ENCODE data around the gene ROCK2.
"Not testable (repeated sequence)": the region's sequence is repeated elsewhere in the genome, so short reads cannot be mapped to it uniquely, and the experiment has no call there.

ROCK2 gene

DNA sequence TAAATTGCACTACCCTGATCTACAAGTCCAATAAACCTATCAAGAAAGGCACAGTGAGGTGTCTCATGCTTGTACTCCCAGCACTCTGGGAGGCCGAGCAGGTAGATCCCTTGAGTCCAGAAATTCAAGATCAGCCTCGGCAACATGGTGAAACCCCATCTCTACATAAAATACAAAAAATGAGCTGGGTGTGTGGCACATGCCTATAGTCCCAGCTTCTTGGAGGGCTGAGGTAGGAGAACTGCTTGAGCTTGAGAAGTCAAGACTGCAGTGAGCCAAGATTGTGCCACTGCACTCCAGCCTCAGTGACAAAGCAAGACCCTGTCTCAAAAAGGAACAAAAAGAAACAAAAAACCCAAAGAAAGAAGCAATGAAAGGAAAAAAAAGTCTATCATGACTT is 58.9 kb downstream of the ROCK2 start:
- H3K27ac ChIP-seq (ENCODE audit: low read length) = no peak overlapping the region

DNA sequence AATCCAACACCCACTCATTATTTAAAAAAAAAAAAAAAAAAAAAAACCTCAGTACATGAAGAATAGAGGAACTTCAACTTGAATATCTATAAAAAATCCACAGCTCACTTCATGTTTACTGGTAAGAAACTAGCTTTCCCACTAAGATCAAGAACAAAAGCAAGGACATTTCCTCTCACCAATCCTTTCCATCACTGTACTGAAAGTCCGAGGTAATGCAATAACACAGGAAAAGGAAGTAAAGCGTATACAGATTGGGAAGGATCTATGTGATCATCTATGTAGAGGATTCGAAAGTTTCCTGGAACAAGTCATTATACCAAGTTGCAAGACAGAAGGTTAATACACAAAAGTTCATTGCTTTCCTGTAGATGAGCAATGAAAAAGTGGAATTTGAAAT is 63.2 kb downstream of the ROCK2 start:
- peaks cover 12 to 28% of the 10 kb centered on the region in 2 donors for H3K36me3 ChIP-seq (ENCODE audit: control insufficient read depth in 1 of 2, insufficient read depth in 2 of 2, low read length in 2 of 2)
- H3K27ac ChIP-seq (ENCODE audit: low read length) = no peak overlapping the region
- H3K9me3 ChIP-seq (ENCODE audit: control insufficient read depth in 1 of 2, low read length in 2 of 2) = peaks cover 0 to 6% of the 10 kb centered on the region in 2 donors
- H3K4me1 ChIP-seq (ENCODE audit: control insufficient read depth in 1 of 2, insufficient read depth in 2 of 2, low read length in 2 of 2) = no peaks in the 10 kb centered on the region
- H3K4me3 ChIP-seq (ENCODE audit: low read depth in 1 of 2, low read length in 2 of 2) = no peak overlapping the region
- no peaks in the 10 kb centered on the region for H3K27me3 ChIP-seq (ENCODE audit: low read depth, low read length)

More for the DNA sequence above, 58.9 kb downstream of the ROCK2 start:
- H3K36me3 ChIP-seq (ENCODE audit: control insufficient read depth in 1 of 2, insufficient read depth in 2 of 2, low read length in 2 of 2) = peaks cover 12 to 19% of the 10 kb centered on the region in 2 donors
- peaks cover 0 to 6% of the 10 kb centered on the region in 2 donors for H3K4me1 ChIP-seq (ENCODE audit: control insufficient read depth in 1 of 2, insufficient read depth in 2 of 2, low read length in 2 of 2)
- no peaks in the 10 kb centered on the region for H3K27me3 ChIP-seq (ENCODE audit: low read depth, low read length)
- H3K4me3 ChIP-seq (ENCODE audit: low read depth in 1 of 2, low read length in 2 of 2) = no peak overlapping the region
- peaks cover 0 to 6% of the 10 kb centered on the region in 2 donors for H3K9me3 ChIP-seq (ENCODE audit: control insufficient read depth in 1 of 2, low read length in 2 of 2)

- Histone ChIP-seq H3K36me3 (ENCODE audit: control insufficient read depth in 1 of 2, insufficient read depth in 2 of 2, low read length in 2 of 2) (peaks cover 12 to 26% of the 10 kb centered on the region in 2 donors), H3K27me3 (ENCODE audit: low read depth, low read length) (no peaks in the 10 kb centered on the region), H3K9me3 (ENCODE audit: control insufficient read depth in 1 of 2, low read length in 2 of 2) (peaks cover 0 to 6% of the 10 kb centered on the region in 2 donors), H3K27ac (ENCODE audit: low read length) (no peak overlapping the region), H3K4me3 (ENCODE audit: low read depth in 1 of 2, low read length in 2 of 2) (no peak overlapping the region), H3K4me1 (ENCODE audit: control insufficient read depth in 1 of 2, insufficient read depth in 2 of 2, low read length in 2 of 2) (no peaks in the 10 kb centered on the region)
Observed at GRCh38 chr2:11280713-11281112, 63.7 kb downstream of the ROCK2 start.

DNA sequence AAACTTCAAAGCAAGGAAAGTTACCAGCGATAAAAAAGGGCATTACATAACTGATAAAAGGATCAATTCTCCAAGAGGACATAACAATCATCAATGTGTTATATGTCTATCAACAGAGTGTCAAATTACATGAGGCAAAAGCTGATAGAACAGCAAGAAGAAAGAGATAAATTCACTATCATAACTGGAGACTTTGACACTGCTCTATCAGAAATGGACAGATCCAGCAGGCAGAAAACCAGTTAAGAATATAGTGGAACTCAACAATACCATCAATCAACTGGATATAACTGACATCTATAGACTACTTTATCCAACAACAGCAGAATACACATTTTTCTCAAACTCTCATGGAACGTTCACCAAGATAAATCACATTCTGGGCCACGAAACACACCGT is 65.0 kb downstream of the ROCK2 start:
- Histone ChIP-seq H3K4me1 (ENCODE audit: control insufficient read depth in 1 of 2, insufficient read depth in 2 of 2, low read length in 2 of 2) (no peaks in the 10 kb centered on the region), H3K36me3 (ENCODE audit: control insufficient read depth in 1 of 2, insufficient read depth in 2 of 2, low read length in 2 of 2) (peaks cover 8 to 18% of the 10 kb centered on the region in 2 donors), H3K9me3 (ENCODE audit: control insufficient read depth in 1 of 2, low read length in 2 of 2) (peaks cover 0 to 6% of the 10 kb centered on the region in 2 donors)

DNA sequence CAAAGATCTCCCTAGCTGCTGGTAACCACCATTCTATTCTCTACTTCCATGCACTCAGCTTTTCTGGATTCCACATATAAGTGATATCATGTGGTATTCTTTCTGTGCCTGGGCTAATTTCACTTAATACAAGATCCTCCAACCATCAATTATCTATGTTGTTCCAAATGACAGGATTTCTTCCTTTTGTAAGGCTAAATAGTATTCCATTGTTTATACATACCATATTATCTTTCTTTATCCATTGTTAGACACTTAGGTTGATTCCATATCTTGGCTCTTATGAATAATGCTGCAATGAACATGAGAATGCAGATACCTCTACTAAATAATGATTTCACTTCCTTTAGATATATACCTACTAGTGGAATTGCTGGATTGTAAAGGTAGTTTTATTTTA is 66.2 kb downstream of the ROCK2 start:
- H3K4me3 ChIP-seq (ENCODE audit: low read depth in 1 of 2, low read length in 2 of 2) = no peak overlapping the region
- H3K4me1 ChIP-seq (ENCODE audit: control insufficient read depth in 1 of 2, insufficient read depth in 2 of 2, low read length in 2 of 2) = no peaks in the 10 kb centered on the region
- no peaks in the 10 kb centered on the region for H3K27me3 ChIP-seq (ENCODE audit: low read depth, low read length)
- H3K36me3 ChIP-seq (ENCODE audit: control insufficient read depth in 1 of 2, insufficient read depth in 2 of 2, low read length in 2 of 2) = peaks cover 0 to 8% of the 10 kb centered on the region in 2 donors
- no peaks in the 10 kb centered on the region for H3K9me3 ChIP-seq (ENCODE audit: control insufficient read depth in 1 of 2, low read length in 2 of 2)
- no peak overlapping the region for H3K27ac ChIP-seq (ENCODE audit: low read length)

More for the DNA sequence above, 65.0 kb downstream of the ROCK2 start:
- H3K27ac ChIP-seq (ENCODE audit: low read length) = no peak overlapping the region
- H3K4me3 ChIP-seq (ENCODE audit: low read depth in 1 of 2, low read length in 2 of 2) = no peak overlapping the region
- H3K27me3 ChIP-seq (ENCODE audit: low read depth, low read length) = no peaks in the 10 kb centered on the region

DNA sequence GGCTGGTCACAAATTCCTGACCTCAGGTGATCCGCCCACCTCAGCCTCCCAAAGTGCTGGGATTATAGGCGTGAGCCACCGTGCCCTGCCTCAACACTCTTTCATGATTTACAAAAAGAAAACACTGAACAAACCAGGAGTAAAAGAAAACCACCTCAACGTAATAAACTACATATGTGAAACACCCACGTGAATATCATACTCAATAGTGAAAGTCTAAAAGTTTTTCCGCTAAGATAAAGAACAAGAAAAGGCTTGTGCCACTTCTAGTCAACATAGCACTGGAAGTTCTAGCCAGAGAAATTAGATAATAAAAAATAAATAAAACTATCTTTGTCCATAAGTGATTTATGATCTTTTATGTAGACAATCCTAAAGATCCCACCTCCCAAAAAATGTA is 68.5 kb downstream of the ROCK2 start:
- Histone ChIP-seq H3K27ac (ENCODE audit: low read length) (no peak overlapping the region), H3K9me3 (ENCODE audit: control insufficient read depth in 1 of 2, low read length in 2 of 2) (no peaks in the 10 kb centered on the region), H3K36me3 (ENCODE audit: control insufficient read depth in 1 of 2, insufficient read depth in 2 of 2, low read length in 2 of 2) (peaks cover 5 to 11% of the 10 kb centered on the region in 2 donors), H3K4me1 (ENCODE audit: control insufficient read depth in 1 of 2, insufficient read depth in 2 of 2, low read length in 2 of 2) (no peaks in the 10 kb centered on the region), H3K27me3 (ENCODE audit: low read depth, low read length) (no peaks in the 10 kb centered on the region), H3K4me3 (ENCODE audit: low read depth in 1 of 2, low read length in 2 of 2) (no peak overlapping the region)

DNA sequence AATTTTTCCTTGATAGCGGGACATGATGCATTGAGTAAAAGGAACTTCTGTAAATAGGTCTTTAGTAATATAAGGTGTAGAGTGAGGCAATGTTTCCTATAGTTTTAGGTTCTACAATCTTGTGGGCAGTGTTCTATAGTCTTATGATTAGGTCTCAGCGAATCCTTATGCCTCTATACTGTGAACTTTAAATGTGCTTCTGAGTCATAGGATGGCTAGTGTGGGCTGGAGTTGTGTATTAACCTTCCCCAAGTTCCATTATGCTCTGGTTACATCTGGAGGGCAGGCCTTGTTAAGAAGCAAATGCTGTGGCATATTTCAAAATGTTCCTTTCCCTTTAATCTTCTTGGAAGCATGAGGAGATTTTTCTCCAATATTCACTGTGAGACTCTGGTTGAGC is 73.5 kb downstream of the ROCK2 start:
- H3K27ac ChIP-seq (ENCODE audit: low read length) = no peak overlapping the region
- H3K36me3 ChIP-seq (ENCODE audit: control insufficient read depth in 1 of 2, insufficient read depth in 2 of 2, low read length in 2 of 2) = peaks cover 5 to 7% of the 10 kb centered on the region in 2 donors
- no peaks in the 10 kb centered on the region for H3K27me3 ChIP-seq (ENCODE audit: low read depth, low read length)

GRCh38 chr2:11267931-11268330 is 76.5 kb downstream of the ROCK2 start:
- Histone ChIP-seq H3K36me3 (ENCODE audit: control insufficient read depth in 1 of 2, insufficient read depth in 2 of 2, low read length in 2 of 2) (peaks cover 5 to 7% of the 10 kb centered on the region in 2 donors), H3K27ac (ENCODE audit: low read length) (no peak overlapping the region), H3K27me3 (ENCODE audit: low read depth, low read length) (no peaks in the 10 kb centered on the region), H3K4me3 (ENCODE audit: low read depth in 1 of 2, low read length in 2 of 2) (no peak overlapping the region), H3K4me1 (ENCODE audit: control insufficient read depth in 1 of 2, insufficient read depth in 2 of 2, low read length in 2 of 2) (peaks cover 0 to 2% of the 10 kb centered on the region in 2 donors), H3K9me3 (ENCODE audit: control insufficient read depth in 1 of 2, low read length in 2 of 2) (no peaks in the 10 kb centered on the region)

More for the DNA sequence above, 73.5 kb downstream of the ROCK2 start:
- no peaks in the 10 kb centered on the region for H3K9me3 ChIP-seq (ENCODE audit: control insufficient read depth in 1 of 2, low read length in 2 of 2)
- H3K4me1 ChIP-seq (ENCODE audit: control insufficient read depth in 1 of 2, insufficient read depth in 2 of 2, low read length in 2 of 2) = no peaks in the 10 kb centered on the region
- H3K4me3 ChIP-seq (ENCODE audit: low read depth in 1 of 2, low read length in 2 of 2) = no peak overlapping the region

DNA sequence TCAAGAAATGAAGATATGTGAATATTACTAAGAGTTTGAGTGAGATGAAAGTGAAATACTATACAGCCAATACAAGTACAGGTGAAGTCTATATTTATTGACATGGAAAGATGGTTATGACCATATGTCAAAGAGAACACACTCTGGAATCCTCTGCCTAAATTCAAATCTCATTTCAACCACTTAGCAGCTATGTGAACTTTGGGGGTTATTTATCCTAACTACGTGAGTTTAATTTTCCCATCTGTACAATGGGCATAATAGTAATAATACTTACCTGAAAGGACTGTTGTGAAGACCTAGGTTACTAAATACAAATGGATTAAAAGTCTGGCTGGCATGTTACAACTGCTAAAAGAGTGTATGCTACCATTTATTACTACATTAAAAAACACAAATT is 79.6 kb downstream of the ROCK2 start:
- H3K9me3 ChIP-seq (ENCODE audit: control insufficient read depth in 1 of 2, low read length in 2 of 2) = no peaks in the 10 kb centered on the region
- no peak overlapping the region for H3K27ac ChIP-seq (ENCODE audit: low read length)
- H3K27me3 ChIP-seq (ENCODE audit: low read depth, low read length) = no peaks in the 10 kb centered on the region
- no peaks in the 10 kb centered on the region for H3K36me3 ChIP-seq (ENCODE audit: control insufficient read depth in 1 of 2, insufficient read depth in 2 of 2, low read length in 2 of 2)
- H3K4me1 ChIP-seq (ENCODE audit: control insufficient read depth in 1 of 2, insufficient read depth in 2 of 2, low read length in 2 of 2) = peaks cover 0 to 3% of the 10 kb centered on the region in 2 donors
- no peak overlapping the region for H3K4me3 ChIP-seq (ENCODE audit: low read depth in 1 of 2, low read length in 2 of 2)

DNA sequence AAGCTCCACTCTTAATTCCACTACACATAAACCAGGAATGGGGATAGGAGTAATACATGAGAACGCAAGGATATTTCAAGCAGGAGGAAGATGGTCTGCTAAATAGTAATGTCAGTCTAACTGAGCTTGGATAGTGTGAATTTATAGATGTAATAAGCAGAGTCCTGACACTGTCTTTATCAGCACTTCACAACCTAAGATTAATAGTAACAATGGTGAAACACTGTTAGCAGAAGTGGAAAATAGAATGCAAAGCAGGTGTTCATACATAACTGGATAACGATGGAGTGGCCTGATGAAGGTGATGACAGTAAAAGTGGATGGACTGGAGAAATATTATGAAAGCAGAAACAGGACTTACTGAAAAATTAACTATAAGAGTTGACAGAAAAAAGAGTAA is 80.4 kb downstream of the ROCK2 start:
- H3K4me1 ChIP-seq (ENCODE audit: control insufficient read depth in 1 of 2, insufficient read depth in 2 of 2, low read length in 2 of 2) = peaks cover 0 to 3% of the 10 kb centered on the region in 2 donors
- no peaks in the 10 kb centered on the region for H3K27me3 ChIP-seq (ENCODE audit: low read depth, low read length)
- H3K36me3 ChIP-seq (ENCODE audit: control insufficient read depth in 1 of 2, insufficient read depth in 2 of 2, low read length in 2 of 2) = no peaks in the 10 kb centered on the region
- H3K9me3 ChIP-seq (ENCODE audit: control insufficient read depth in 1 of 2, low read length in 2 of 2) = no peaks in the 10 kb centered on the region
- no peak overlapping the region for H3K4me3 ChIP-seq (ENCODE audit: low read depth in 1 of 2, low read length in 2 of 2)
- H3K27ac ChIP-seq (ENCODE audit: low read length) = no peak overlapping the region

DNA sequence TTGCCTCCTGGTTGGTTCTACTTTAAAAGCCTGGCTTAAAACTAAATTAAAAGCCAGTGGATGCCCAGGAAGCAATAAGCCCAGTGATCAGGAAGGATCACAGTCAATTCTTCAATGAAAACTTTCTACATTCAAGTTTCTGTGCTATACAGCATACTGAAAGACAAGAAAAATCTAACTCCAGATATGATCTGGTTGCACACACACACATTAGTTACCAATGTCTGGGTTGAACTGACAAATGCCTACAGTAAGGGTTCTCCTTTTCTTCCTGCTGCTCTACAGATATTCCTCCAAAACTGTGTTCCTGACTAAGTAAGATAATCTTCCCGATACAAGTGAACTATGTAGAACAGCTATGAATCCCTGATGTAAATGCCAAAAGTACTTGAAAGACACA is 81.3 kb downstream of the ROCK2 start:
- peaks cover 0 to 3% of the 10 kb centered on the region in 2 donors for H3K4me1 ChIP-seq (ENCODE audit: control insufficient read depth in 1 of 2, insufficient read depth in 2 of 2, low read length in 2 of 2)
- no peaks in the 10 kb centered on the region for H3K9me3 ChIP-seq (ENCODE audit: control insufficient read depth in 1 of 2, low read length in 2 of 2)
- H3K27ac ChIP-seq (ENCODE audit: low read length) = no peak overlapping the region
- H3K4me3 ChIP-seq (ENCODE audit: low read depth in 1 of 2, low read length in 2 of 2) = no peak overlapping the region
- no peaks in the 10 kb centered on the region for H3K36me3 ChIP-seq (ENCODE audit: control insufficient read depth in 1 of 2, insufficient read depth in 2 of 2, low read length in 2 of 2)
- H3K27me3 ChIP-seq (ENCODE audit: low read depth, low read length) = no peaks in the 10 kb centered on the region

DNA sequence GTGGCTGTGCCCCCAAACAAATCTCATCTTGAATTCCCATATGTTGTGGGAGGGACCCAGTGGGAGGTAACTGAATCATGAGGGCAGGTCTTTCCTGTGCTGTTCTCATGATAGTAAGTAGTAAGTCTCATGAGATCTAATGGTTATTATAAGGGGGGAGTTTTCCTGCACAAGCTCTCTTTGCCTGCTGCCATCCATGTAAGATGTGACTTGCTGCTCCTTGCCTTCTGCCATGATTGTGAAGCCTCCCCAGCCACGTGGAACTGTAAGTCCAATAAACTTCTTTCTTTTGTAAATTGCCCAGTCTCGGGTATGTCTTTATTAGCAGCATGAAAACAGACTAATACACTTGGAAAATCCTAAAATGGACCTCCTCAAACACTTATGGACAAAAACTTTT is 82.0 kb downstream of the ROCK2 start:
- not testable (repeated sequence) for H3K36me3 ChIP-seq (ENCODE audit: control insufficient read depth in 1 of 2, insufficient read depth in 2 of 2, low read length in 2 of 2); H3K9me3 ChIP-seq (ENCODE audit: control insufficient read depth in 1 of 2, low read length in 2 of 2); H3K4me3 ChIP-seq (ENCODE audit: low read depth in 1 of 2, low read length in 2 of 2); H3K4me1 ChIP-seq (ENCODE audit: control insufficient read depth in 1 of 2, insufficient read depth in 2 of 2, low read length in 2 of 2); H3K27me3 ChIP-seq (ENCODE audit: low read depth, low read length); H3K27ac ChIP-seq (ENCODE audit: low read length)
